Activated B cell treated with CpG ODN at 0.5 μM for 24 hours (primary cell): ENCODE results near the gene FLNC. TPM values are rescaled to one million over a fixed set of nuclear protein-coding genes. Genes with fewer than 3 reads are reported as not detected.

Source experiments
- ATAC-seq: fragments of 200-7000 bp; cut with Tn5 transposase; one replicate; pipeline ENCODE4 v1.10.0; 2021; ENCODE audit warnings: low read depth, mild to moderate bottlenecking, moderate library complexity
- CTCF ChIA-PET: fragments of 350-600 bp; sonication (Branson Sonifier 250); formaldehyde crosslinking; loops from one replicate; lab custom pipeline; 2021; ENCODE audit warnings: antibody characterized with exemption; lab: Charles Lee
- POLR2A ChIA-PET: fragments of 350-600 bp; sonication (Branson Sonifier 250); formaldehyde crosslinking; loops from one replicate; lab custom pipeline; 2021; ENCODE audit warnings: antibody characterized with exemption; lab: Charles Lee
- DNase-seq: peaks from one replicate; pipeline ENCODE4 v3.0.0; 2022
- H3K27ac Mint-ChIP-seq: one replicate; pipeline ENCODE4 v1.8.0; 2020; ENCODE audit warnings: mixed read lengths
- H3K27me3 Mint-ChIP-seq: one replicate; pipeline ENCODE4 v1.8.0; 2021; ENCODE audit warnings: mixed read lengths
- H3K36me3 Mint-ChIP-seq: one replicate; pipeline ENCODE4 v1.8.0; 2021; ENCODE audit warnings: low read depth, mixed read lengths
- H3K4me1 Mint-ChIP-seq: one replicate; pipeline ENCODE4 v1.8.0; 2021; ENCODE audit warnings: mixed read lengths
- H3K4me3 Mint-ChIP-seq: one replicate; pipeline ENCODE4 v1.8.0; 2020; ENCODE audit warnings: mild to moderate bottlenecking, mixed read lengths
- H3K9me3 Mint-ChIP-seq: one replicate; pipeline ENCODE4 v1.8.0; 2020; ENCODE audit warnings: mixed read lengths
- intact Hi-C: fragments of 100-400 bp; cut with micrococcal nuclease; formaldehyde crosslinking; loops from one replicate; pipeline ENCODE4 v1.15.1; 2024
- total RNA-seq: library from RNA; stranded (reverse); gene quantifications from 2 replicates; pipeline ENCODE4 v1.2.3, GENCODE V29; 2022
- TF ChIP-seq, protein P1 (sequence below): fragments of 200-600 bp; IDR thresholded peaks from one replicate; pipeline ENCODE4 v1.8.0; 2022; ENCODE audit warnings: antibody characterized with exemption, mild to moderate bottlenecking

FLNC gene
- total RNA-seq, 1 donor from 2014 or later, result not detected

DNA sequence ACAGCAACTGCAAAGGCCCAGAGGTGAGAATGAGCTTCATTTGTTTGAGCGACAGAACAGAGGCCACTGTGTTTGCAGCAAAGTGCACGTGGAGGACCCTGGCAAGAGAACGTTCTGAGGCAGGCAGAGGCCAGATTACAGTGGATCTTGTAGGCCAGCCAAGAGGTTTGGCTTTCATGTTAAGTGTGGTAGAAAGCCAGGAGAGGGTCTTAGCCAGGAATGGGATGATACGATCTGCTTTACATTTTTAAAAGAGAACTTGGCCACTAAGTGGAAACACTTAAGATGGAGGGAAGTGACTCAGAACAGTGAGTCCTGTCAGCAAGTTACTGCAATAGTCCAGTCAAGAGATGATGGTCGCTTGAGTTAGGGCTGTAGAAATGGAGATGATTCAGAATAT is 33.9 kb upstream of the FLNC start:
- Mint-ChIP-seq H3K4me3 (no peak overlapping the region), H3K9me3 (no peaks in the 10 kb centered on the region), H3K27ac (no peak overlapping the region), H3K36me3 (no peaks in the 10 kb centered on the region), H3K27me3 (no peaks in the 10 kb centered on the region), H3K4me1 (peaks cover 4% of the 10 kb centered on the region)
- intact Hi-C loops, result no loop called here
- ChIA-PET POLR2A (no interaction called here), CTCF (no interaction called here)
- DNase-seq, result no peak
- no peak for ATAC-seq
- TF ChIP-seq, protein P1, sequence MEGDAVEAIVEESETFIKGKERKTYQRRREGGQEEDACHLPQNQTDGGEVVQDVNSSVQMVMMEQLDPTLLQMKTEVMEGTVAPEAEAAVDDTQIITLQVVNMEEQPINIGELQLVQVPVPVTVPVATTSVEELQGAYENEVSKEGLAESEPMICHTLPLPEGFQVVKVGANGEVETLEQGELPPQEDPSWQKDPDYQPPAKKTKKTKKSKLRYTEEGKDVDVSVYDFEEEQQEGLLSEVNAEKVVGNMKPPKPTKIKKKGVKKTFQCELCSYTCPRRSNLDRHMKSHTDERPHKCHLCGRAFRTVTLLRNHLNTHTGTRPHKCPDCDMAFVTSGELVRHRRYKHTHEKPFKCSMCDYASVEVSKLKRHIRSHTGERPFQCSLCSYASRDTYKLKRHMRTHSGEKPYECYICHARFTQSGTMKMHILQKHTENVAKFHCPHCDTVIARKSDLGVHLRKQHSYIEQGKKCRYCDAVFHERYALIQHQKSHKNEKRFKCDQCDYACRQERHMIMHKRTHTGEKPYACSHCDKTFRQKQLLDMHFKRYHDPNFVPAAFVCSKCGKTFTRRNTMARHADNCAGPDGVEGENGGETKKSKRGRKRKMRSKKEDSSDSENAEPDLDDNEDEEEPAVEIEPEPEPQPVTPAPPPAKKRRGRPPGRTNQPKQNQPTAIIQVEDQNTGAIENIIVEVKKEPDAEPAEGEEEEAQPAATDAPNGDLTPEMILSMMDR, result no peak

DNA sequence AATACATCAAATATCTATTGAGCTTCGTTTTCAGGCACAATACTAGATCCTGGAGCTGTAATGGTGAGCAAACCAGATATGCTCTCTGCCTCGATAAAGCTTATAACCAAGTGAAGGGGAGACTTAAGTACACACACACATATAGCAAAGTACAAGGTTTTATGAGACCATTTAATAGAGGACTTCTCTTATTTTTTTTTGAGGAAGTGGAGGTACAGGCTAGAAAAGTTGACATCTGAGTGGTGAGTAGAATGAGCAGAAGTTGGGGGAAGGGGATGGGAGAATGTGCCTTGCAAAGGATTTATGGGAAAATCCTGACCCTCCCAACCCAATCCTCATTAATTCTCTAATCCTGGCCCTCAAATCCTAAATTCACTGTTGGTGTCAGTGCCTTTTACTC is 30.8 kb upstream of the FLNC start:
- no peak for ATAC-seq
- intact Hi-C loops, result no loop called here
- no peak for DNase-seq
- H3K4me1 Mint-ChIP-seq, result no peaks in the 10 kb centered on the region
- ChIA-PET POLR2A (no interaction called here), CTCF (no interaction called here)
- no peaks in the 10 kb centered on the region for H3K9me3 Mint-ChIP-seq
- H3K27ac Mint-ChIP-seq, result no peak overlapping the region
- TF ChIP-seq, protein P1, result no peak
- no peaks in the 10 kb centered on the region for H3K36me3 Mint-ChIP-seq
- no peaks in the 10 kb centered on the region for H3K27me3 Mint-ChIP-seq
- no peak overlapping the region for H3K4me3 Mint-ChIP-seq

DNA sequence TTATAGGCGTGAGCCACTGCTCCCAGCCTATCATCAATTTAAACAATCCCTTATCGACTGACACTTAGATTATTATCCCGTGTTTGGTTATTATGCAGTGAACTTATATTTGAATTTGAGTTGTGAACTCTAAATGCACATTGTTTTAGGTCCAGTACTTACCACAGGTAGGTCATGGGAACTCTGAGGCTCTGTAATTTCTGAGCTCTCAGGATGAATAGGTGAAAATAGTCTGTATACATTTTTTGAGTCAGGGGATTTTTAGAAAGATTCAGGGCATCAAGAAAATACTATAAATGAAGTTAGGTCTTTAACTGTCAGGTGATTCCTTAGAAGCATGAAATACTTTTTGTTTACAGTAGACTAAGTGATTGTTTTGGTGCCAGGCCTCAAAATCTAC is 29.6 kb upstream of the FLNC start:
- no peaks in the 10 kb centered on the region for H3K36me3 Mint-ChIP-seq
- no peak for ATAC-seq
- ChIA-PET CTCF (no interaction called here), POLR2A (no interaction called here)
- no peak overlapping the region for H3K27ac Mint-ChIP-seq
- TF ChIP-seq, protein P1, result no peak
- no peaks in the 10 kb centered on the region for H3K4me1 Mint-ChIP-seq
- no peak overlapping the region for H3K4me3 Mint-ChIP-seq
- intact Hi-C loops, result no loop called here
- H3K27me3 Mint-ChIP-seq, result no peaks in the 10 kb centered on the region
- no peaks in the 10 kb centered on the region for H3K9me3 Mint-ChIP-seq
- DNase-seq, result no peak

DNA sequence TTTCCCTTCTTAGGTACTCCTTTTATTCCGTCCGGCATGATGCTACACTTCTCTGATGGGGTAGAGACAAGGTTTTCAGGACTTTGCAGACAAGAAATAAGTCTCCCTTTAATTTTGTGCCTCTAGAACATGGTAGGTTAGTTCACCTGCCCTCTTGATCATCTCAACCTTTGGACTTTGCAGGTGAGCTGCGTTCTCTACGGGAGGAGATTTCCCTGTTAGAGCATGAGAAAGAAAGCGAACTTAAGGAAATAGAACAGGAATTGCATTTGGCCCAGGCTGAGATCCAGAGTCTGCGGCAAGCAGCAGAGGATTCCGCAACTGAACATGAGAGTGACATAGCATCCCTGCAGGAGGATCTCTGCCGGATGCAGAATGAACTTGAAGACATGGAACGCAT is 29.2 kb upstream of the FLNC start:
- DNase-seq, result no peak
- Mint-ChIP-seq H3K9me3 (no peaks in the 10 kb centered on the region), H3K4me1 (no peaks in the 10 kb centered on the region), H3K27ac (no peak overlapping the region), H3K4me3 (no peak overlapping the region), H3K27me3 (no peaks in the 10 kb centered on the region), H3K36me3 (no peaks in the 10 kb centered on the region)
- ATAC-seq, result no peak
- TF ChIP-seq, protein P1, result no peak
- intact Hi-C loops, result no loop called here
- POLR2A ChIA-PET, result no interaction called here
- CTCF ChIA-PET, result no interaction called here

DNA sequence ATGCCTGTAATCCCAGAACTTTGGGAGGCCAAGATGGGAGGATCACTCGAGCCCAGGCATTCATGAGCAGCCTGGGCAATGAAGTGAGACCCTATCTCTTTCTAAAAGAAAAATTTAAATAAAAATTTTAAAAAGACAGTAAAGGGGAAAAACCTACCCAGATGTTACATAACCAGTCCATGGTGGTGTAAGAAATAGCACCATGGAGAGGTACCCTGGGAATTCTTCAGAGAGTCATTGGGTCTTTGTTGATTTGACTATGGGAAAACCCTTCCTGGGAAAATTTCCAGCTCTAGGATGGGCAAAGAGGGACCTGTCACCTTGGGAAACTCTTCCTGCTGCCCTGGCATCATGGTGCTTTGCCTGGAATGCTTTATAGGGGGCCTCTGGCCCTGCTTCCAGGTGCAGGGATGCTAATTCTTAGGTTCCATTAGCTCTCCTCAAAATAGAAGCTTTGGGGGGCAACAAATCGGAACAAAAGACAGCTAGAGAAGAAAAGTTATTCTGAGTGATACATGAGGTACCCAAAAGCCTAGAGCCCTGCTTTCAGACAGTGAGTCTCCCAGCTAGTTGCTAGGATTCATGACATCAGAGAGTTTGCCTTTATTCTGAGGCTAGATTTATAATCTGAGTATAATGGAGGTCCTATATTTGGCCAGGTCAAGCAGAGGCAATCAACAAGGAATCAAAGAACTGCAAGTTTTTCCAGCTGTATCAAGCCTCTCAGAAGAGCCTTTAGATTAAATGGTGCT is 28.4 kb upstream of the FLNC start:
- POLR2A ChIA-PET, result no interaction called here
- H3K36me3 Mint-ChIP-seq, result no peaks in the 10 kb centered on the region
- ATAC-seq, result no peak
- CTCF ChIA-PET, result no interaction called here
- no peaks in the 10 kb centered on the region for H3K27me3 Mint-ChIP-seq
- no peak for DNase-seq
- H3K4me3 Mint-ChIP-seq, result no peak overlapping the region
- H3K27ac Mint-ChIP-seq, result no peak overlapping the region
- intact Hi-C loops, result no loop called here
- H3K4me1 Mint-ChIP-seq, result no peaks in the 10 kb centered on the region
- H3K9me3 Mint-ChIP-seq, result no peaks in the 10 kb centered on the region
- TF ChIP-seq, protein P1, result no peak
